Neural cell (in vitro differentiated cells): Measurements from ENCODE around the gene HSD17B13. TPM values are rescaled to one million over a fixed set of nuclear protein-coding genes. Genes with fewer than 3 reads are reported as not detected.

Experiments used
- H2AFZ ChIP-seq: fragments of 200-600, 300-800 bp; sonication (generic), shearing (Covaris generic); 2 replicates; pipeline ENCODE4 v1.6.0; 2014; ENCODE audit warnings: low read depth, mild to moderate bottlenecking, antibody characterized with exemption, low read length, moderate library complexity
- H3F3A ChIP-seq: fragments of 200-600 bp; shearing (Covaris generic); 2 replicates; pipeline ENCODE4 v1.6.1; 2016; ENCODE audit warnings: mild to moderate bottlenecking, moderate library complexity, mixed read lengths, antibody characterized with exemption, low read length; ENCODE audit not compliant: insufficient read depth, poor library complexity, severe bottlenecking
- H3K27ac ChIP-seq: fragments of 200-600, 300-800 bp; sonication (generic), shearing (Covaris generic); 2 replicates; pipeline ENCODE4 v1.5.1; 2014; ENCODE audit warnings: mild to moderate bottlenecking, low read length, moderate library complexity
- H3K27me3 ChIP-seq: fragments of 300-800, 200-600 bp; sonication (generic), shearing (Covaris generic); 2 replicates; pipeline ENCODE4 v1.6.0; 2014; ENCODE audit warnings: mild to moderate bottlenecking, low read depth, low read length, moderate library complexity; ENCODE audit not compliant: insufficient read depth
- H3K36me3 ChIP-seq: fragments of 300-800, 200-600 bp; sonication (generic), shearing (Covaris generic); 2 replicates; pipeline ENCODE4 v1.5.1; 2014; ENCODE audit warnings: mild to moderate bottlenecking, antibody characterized with exemption, low read length, moderate library complexity; ENCODE audit not compliant: insufficient read depth
- H3K4me2 ChIP-seq: fragments of 300-800, 200-600 bp; sonication (generic), shearing (Covaris generic); 2 replicates; pipeline ENCODE4 v1.6.0; 2014; ENCODE audit warnings: mild to moderate bottlenecking, low read length
- H3K4me3 ChIP-seq: fragments of 300-800, 200-600 bp; sonication (generic), shearing (Covaris generic); 2 replicates; pipeline ENCODE4 v1.5.1; 2014; ENCODE audit warnings: mild to moderate bottlenecking, low read length, moderate library complexity
- H3K79me2 ChIP-seq: fragments of 200-600 bp; shearing (Covaris generic); replicated peaks from 2 replicates; pipeline ENCODE4 v1.6.0; 2014; ENCODE audit warnings: mild to moderate bottlenecking, low read length, moderate library complexity; ENCODE audit not compliant: insufficient read depth
- H3K9ac ChIP-seq: fragments of 300-800, 200-600 bp; sonication (generic), shearing (Covaris generic); 2 replicates; pipeline ENCODE4 v1.6.1; 2016; ENCODE audit warnings: mild to moderate bottlenecking, low read length, mixed read lengths
- H3K9me2 ChIP-seq: fragments of 200-600 bp; shearing (Covaris generic); 2 replicates; pipeline ENCODE4 v1.6.1; 2016; ENCODE audit warnings: mild to moderate bottlenecking, low read length, mixed read lengths; ENCODE audit not compliant: insufficient read depth
- H3K9me3 ChIP-seq: fragments of 200-600, 300-800 bp; sonication (generic), shearing (Covaris generic); 2 replicates; pipeline ENCODE4 v1.6.1; 2016; ENCODE audit warnings: mild to moderate bottlenecking, mixed run types, low read length, moderate library complexity, mixed read lengths
- H4K20me1 ChIP-seq: fragments of 200-600 bp; shearing (Covaris generic); 2 replicates; pipeline ENCODE4 v1.6.1; 2016; ENCODE audit warnings: mild to moderate bottlenecking, mixed run types; ENCODE audit not compliant: insufficient read depth
- EP300 ChIP-seq: fragments of 450-650 bp; conservative IDR thresholded peaks from 2 replicates; pipeline ENCODE4 v1.6.1; 2014; ENCODE audit warnings: antibody characterized with exemption, mild to moderate bottlenecking, moderate library complexity; ENCODE audit not compliant: poor library complexity, severe bottlenecking
- EZH2 ChIP-seq: fragments of 200-600, 300-800 bp; shearing (Covaris generic), sonication (generic); IDR thresholded peaks from 2 replicates; pipeline ENCODE4 v1.6.1; 2014; ENCODE audit warnings: antibody characterized with exemption, low read length, borderline replicate concordance, mild to moderate bottlenecking; ENCODE audit not compliant: insufficient read depth, poor library complexity, severe bottlenecking
- MXI1 ChIP-seq: fragments of 450-650 bp; conservative IDR thresholded peaks from 2 replicates; pipeline ENCODE4 v1.6.1; 2014; ENCODE audit warnings: antibody characterized with exemption, mild to moderate bottlenecking; ENCODE audit not compliant: poor library complexity, severe bottlenecking
- POLR2AphosphoS5 ChIP-seq: IDR thresholded peaks from 2 replicates; pipeline ENCODE4 v1.6.1; 2012
- RAD21 ChIP-seq: fragments of 450-650 bp; conservative IDR thresholded peaks from 2 replicates; pipeline ENCODE4 v1.6.1; 2014; ENCODE audit warnings: antibody characterized with exemption, mild to moderate bottlenecking, moderate library complexity
- SMC3 ChIP-seq: fragments of 450-650 bp; conservative IDR thresholded peaks from 2 replicates; pipeline ENCODE4 v1.6.1; 2014; ENCODE audit warnings: antibody characterized with exemption, mild to moderate bottlenecking, moderate library complexity; ENCODE audit not compliant: poor library complexity
- TAF1 ChIP-seq: IDR thresholded peaks from 2 replicates; pipeline ENCODE4 v1.6.1; 2012; ENCODE audit warnings: low read depth
- polyA plus RNA-seq: library from polyadenylated mRNA; depleted of rRNA; stranded (reverse); fragments of >200 nt; gene quantifications from 2 replicates; pipeline ENCODE4 v1.2.3, GENCODE V29; 2014
- TF ChIP-seq, protein P1 (sequence below): fragments of 450-650 bp; IDR thresholded peaks from 2 replicates; pipeline ENCODE4 v1.5.1; 2014; ENCODE audit warnings: antibody characterized with exemption, mild to moderate bottlenecking, moderate library complexity; ENCODE audit not compliant: poor library complexity, severe bottlenecking
- TF ChIP-seq, protein P2 (sequence below): IDR thresholded peaks from 2 replicates; pipeline ENCODE4 v1.6.1; 2012; ENCODE audit warnings: borderline replicate concordance

The HSD17B13 gene
- polyA plus RNA-seq, 1 donor from 2014 or later = not detected

DNA sequence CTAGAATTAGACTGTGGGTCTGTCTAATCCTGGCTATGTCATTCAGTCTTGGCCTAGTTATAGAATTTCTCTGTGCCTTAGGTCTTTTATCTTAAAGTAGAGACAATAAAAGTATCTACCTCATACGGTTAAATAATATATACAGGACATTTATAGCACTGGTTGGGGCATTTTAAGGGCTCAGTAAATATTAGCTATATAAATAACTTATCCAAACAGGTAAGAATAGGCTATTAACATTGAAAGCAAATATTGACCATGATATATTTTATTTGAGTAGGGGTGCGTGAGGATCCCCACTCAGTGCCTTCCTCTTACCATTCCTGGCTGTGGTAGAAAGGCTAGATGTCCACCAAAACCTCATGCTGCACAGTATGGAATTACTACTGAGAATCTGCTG, 47.4 kb downstream of the HSD17B13 start:
- no peak overlapping the region for H3K4me2 ChIP-seq

DNA sequence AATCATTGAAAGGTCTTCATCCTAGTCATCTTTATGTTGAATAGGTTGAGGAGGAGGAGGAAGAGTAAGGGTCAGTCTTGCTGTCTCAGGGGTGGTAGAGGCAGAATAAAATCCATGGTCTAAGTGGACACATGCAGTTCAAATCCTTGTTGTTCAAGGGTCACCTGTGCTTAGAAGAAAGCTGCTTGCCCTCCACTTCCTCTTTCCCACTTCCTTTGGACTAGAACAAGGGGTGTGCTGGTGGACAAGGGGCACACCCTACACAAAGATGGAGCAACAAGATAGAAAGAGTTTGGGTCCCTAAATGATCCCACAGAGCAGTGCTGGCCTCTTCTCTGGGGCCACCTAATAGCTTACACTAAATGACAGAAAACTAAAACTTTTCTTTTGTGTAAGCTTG, 47.9 kb downstream of the HSD17B13 start:
- Histone ChIP-seq H3K27ac (no peak overlapping the region), H3K9me3 (no peaks in the 10 kb centered on the region), H3K79me2 (no peaks in the 10 kb centered on the region), H3K4me3 (no peak overlapping the region), H3F3A (no peaks in the 10 kb centered on the region), H4K20me1 (no peaks in the 10 kb centered on the region), H3K4me2 (no peak overlapping the region), H3K27me3 (no peaks in the 10 kb centered on the region), H3K9me2 (no peaks in the 10 kb centered on the region), H2AFZ (no peak overlapping the region), H3K9ac (no peak overlapping the region), H3K36me3 (no peaks in the 10 kb centered on the region)
- TF ChIP-seq MXI1 (no peak), TAF1 (no peak), SMC3 (no peak), POLR2AphosphoS5 (no peak)

More for the DNA sequence above, 47.4 kb downstream of the HSD17B13 start:
- TF ChIP-seq EP300 (no peak), TAF1 (no peak), RAD21 (no peak), POLR2AphosphoS5 (no peak), SMC3 (no peak), MXI1 (no peak)
- TF ChIP-seq, protein P1, sequence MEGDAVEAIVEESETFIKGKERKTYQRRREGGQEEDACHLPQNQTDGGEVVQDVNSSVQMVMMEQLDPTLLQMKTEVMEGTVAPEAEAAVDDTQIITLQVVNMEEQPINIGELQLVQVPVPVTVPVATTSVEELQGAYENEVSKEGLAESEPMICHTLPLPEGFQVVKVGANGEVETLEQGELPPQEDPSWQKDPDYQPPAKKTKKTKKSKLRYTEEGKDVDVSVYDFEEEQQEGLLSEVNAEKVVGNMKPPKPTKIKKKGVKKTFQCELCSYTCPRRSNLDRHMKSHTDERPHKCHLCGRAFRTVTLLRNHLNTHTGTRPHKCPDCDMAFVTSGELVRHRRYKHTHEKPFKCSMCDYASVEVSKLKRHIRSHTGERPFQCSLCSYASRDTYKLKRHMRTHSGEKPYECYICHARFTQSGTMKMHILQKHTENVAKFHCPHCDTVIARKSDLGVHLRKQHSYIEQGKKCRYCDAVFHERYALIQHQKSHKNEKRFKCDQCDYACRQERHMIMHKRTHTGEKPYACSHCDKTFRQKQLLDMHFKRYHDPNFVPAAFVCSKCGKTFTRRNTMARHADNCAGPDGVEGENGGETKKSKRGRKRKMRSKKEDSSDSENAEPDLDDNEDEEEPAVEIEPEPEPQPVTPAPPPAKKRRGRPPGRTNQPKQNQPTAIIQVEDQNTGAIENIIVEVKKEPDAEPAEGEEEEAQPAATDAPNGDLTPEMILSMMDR = no peak
- H4K20me1 ChIP-seq = no peaks in the 10 kb centered on the region
- H3K27me3 ChIP-seq = no peaks in the 10 kb centered on the region
- H3K4me3 ChIP-seq = no peak overlapping the region
- H3K9ac ChIP-seq = no peak overlapping the region
- H3K27ac ChIP-seq = no peak overlapping the region
- H3K36me3 ChIP-seq = no peaks in the 10 kb centered on the region
- no peaks in the 10 kb centered on the region for H3F3A ChIP-seq
- no peaks in the 10 kb centered on the region for H3K9me3 ChIP-seq
- H3K9me2 ChIP-seq = no peaks in the 10 kb centered on the region
- no peaks in the 10 kb centered on the region for H3K79me2 ChIP-seq
- H2AFZ ChIP-seq = no peak overlapping the region

DNA sequence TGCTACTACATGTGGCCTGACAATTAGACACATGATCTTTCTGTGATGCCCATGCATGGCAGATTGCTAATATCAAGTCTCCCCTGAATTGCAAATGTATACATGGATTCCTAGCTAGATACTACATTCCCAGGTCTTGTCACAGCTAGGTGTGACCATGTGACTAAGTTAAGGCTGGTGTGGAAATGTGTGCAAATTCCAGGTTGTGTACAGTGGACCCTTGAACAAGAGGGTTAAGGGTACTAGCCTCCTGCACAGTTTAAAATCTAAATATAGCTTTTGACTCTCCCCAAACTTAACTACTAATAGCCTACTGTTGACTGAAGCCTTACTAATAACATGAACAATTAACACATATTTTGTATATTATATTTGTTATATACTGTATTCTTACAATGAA, 48.4 kb downstream of the HSD17B13 start:
- no peak for TF ChIP-seq RAD21
- no peak for TF ChIP-seq EZH2
- no peak for TF ChIP-seq POLR2AphosphoS5
- TF ChIP-seq MXI1 = no peak
- TF ChIP-seq EP300 = no peak
- TF ChIP-seq, protein P1 = no peak
- TF ChIP-seq TAF1 = no peak
- no peak for TF ChIP-seq SMC3
- TF ChIP-seq, protein P2, sequence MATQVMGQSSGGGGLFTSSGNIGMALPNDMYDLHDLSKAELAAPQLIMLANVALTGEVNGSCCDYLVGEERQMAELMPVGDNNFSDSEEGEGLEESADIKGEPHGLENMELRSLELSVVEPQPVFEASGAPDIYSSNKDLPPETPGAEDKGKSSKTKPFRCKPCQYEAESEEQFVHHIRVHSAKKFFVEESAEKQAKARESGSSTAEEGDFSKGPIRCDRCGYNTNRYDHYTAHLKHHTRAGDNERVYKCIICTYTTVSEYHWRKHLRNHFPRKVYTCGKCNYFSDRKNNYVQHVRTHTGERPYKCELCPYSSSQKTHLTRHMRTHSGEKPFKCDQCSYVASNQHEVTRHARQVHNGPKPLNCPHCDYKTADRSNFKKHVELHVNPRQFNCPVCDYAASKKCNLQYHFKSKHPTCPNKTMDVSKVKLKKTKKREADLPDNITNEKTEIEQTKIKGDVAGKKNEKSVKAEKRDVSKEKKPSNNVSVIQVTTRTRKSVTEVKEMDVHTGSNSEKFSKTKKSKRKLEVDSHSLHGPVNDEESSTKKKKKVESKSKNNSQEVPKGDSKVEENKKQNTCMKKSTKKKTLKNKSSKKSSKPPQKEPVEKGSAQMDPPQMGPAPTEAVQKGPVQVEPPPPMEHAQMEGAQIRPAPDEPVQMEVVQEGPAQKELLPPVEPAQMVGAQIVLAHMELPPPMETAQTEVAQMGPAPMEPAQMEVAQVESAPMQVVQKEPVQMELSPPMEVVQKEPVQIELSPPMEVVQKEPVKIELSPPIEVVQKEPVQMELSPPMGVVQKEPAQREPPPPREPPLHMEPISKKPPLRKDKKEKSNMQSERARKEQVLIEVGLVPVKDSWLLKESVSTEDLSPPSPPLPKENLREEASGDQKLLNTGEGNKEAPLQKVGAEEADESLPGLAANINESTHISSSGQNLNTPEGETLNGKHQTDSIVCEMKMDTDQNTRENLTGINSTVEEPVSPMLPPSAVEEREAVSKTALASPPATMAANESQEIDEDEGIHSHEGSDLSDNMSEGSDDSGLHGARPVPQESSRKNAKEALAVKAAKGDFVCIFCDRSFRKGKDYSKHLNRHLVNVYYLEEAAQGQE = no peak
- Histone ChIP-seq H4K20me1 (no peaks in the 10 kb centered on the region), H3K4me2 (no peak overlapping the region), H3K79me2 (no peaks in the 10 kb centered on the region), H3K27me3 (no peaks in the 10 kb centered on the region), H3K36me3 (no peaks in the 10 kb centered on the region), H3K27ac (no peak overlapping the region), H3K9me3 (no peaks in the 10 kb centered on the region), H3K9ac (no peak overlapping the region), H3K4me3 (no peak overlapping the region), H2AFZ (no peak overlapping the region), H3F3A (no peaks in the 10 kb centered on the region), H3K9me2 (no peaks in the 10 kb centered on the region)
